ENCODE measurements around the gene RANGRF.

RANGRF gene

DNA sequence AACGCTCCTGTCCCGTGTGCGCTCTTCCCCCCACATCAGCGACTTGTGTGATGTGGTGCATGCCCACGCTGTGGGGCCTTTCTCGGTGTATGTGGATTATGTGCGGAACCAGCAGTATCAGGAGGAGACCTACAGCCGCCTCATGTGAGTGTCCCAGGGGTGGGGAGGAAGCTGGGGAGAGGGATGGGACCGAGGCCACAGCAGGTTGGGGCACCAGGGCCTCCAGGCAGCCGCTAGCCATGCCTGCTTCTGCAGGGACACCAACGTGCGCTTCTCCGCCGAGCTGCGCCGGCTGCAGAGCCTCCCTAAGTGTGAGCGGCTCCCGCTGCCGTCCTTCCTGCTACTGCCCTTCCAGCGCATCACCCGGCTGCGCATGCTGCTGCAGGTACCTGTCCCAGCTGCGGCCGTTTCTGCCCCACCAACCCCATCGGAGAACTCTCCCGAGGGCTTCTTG, 27.3 kb downstream of the RANGRF start:
- TF ChIP-seq, protein P1, sequence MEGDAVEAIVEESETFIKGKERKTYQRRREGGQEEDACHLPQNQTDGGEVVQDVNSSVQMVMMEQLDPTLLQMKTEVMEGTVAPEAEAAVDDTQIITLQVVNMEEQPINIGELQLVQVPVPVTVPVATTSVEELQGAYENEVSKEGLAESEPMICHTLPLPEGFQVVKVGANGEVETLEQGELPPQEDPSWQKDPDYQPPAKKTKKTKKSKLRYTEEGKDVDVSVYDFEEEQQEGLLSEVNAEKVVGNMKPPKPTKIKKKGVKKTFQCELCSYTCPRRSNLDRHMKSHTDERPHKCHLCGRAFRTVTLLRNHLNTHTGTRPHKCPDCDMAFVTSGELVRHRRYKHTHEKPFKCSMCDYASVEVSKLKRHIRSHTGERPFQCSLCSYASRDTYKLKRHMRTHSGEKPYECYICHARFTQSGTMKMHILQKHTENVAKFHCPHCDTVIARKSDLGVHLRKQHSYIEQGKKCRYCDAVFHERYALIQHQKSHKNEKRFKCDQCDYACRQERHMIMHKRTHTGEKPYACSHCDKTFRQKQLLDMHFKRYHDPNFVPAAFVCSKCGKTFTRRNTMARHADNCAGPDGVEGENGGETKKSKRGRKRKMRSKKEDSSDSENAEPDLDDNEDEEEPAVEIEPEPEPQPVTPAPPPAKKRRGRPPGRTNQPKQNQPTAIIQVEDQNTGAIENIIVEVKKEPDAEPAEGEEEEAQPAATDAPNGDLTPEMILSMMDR (IDR thresholded peaks at IDR 0.05; ENCODE audit: insufficient read depth, missing control alignments), result no peak
- DNase-seq (ENCODE audit: insufficient read length, low spot score), result no peak
- no peak for FAIRE-seq

DNA sequence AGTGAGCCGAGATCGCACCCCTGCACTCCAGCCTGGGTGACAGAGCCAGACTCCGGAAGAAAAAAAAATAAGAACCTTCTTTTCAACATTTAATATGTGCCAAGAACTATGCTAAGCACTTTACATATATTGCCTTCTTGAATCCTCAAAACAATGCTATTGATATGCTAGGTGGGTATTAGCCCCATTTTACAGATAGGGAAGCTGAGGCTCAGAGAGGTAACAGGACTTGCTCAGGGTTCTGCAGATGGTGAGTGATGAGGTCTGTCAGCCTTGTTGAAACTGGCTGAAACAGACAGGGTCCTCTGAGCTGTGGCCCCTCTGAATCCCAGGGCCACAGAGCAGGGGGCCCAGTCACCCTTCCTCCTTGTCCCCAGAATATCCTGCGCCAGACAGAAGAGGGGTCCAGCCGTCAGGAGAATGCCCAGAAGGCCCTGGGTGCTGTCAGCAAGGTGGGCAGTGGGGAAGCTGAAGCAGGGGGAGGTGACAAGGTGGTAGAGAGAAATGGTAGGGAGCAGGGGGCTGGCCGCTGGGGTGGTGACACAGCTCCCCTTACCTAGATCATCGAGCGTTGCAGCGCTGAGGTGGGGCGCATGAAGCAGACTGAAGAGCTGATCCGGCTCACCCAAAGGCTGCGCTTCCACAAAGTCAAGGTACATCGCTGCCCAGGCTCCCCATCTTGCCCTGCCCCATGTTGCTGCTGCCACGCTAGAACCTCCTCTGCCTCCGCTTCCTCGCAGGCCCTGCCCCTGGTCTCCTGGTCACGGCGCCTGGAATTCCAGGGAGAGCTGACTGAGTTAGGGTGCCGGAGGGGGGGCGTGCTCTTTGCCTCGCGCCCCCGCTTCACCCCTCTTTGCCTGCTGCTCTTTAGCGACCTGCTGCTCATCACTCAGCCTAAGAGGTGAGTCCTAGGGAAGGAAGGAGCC, 29.8 kb downstream of the RANGRF start:
- FAIRE-seq, result no peak
- no peak for DNase-seq (ENCODE audit: insufficient read length, low spot score)
- TF ChIP-seq, protein P1 (IDR thresholded peaks at IDR 0.05; ENCODE audit: insufficient read depth, missing control alignments), result no peak

DNA sequence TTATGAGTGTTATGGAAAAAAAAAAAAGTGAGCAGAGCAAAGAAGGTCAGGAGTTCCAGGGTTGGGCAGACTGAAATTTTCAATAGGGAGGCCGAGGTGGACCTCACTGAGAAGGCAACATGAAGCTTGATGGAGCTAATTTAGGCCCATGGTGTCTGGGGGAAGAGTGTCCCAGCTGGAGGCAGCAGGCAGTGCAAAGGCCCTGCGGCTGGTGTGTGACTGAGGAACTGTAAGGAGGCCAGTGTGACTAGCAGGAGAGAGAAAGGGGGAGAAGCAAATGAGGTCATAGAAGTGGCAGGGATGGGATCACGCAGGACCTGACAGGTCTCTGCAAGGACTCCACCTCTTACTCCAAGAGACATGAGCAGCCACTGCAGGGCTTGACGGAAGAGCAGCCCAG, 31.8 kb downstream of the RANGRF start:
- DNase-seq (ENCODE audit: insufficient read length, low spot score), result no peak
- TF ChIP-seq, protein P1 (IDR thresholded peaks at IDR 0.05; ENCODE audit: insufficient read depth, missing control alignments), result no peak
- no peak for FAIRE-seq

DNA sequence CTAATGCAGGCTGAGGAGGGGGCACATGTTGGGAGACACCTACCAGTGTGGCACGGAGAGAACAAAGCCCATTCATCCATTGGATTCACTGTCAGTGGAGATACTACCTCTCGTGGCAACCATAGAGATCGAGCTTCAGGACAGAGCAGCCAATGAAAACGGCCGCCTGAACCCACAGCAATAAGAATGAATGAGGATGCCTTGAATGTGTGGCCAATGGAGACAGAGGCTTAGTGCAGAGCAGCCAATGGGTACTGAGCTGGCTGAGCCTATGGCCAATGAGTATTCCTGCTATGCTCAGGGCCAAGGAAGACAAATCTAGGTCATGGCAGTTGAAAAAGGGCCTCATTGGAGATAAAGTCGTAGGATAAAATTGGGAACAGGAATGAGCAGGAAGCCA, 32.5 kb downstream of the RANGRF start:
- FAIRE-seq, result no peak
- TF ChIP-seq, protein P1 (IDR thresholded peaks at IDR 0.05; ENCODE audit: insufficient read depth, missing control alignments), result no peak
- no peak for DNase-seq (ENCODE audit: insufficient read length, low spot score)

DNA sequence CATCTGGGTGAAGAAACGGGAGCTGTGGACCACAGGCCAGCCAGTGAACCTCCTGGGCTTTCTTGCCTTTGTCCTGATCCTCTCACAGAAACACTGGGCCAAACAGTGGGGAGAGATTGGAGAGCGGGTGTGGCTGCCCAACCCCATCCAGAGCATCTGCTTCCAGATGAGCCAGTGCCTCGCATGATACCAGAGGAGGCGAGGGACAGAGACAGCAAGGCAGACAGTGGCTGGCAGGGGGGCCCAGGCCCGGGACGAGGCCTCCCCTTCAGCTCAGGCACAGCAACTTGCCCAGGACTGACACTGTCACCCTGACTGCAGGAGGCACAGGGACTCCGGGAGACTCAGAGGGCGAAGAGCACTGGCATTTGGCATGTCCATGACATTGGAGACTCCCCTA, 33.6 kb downstream of the RANGRF start:
- DNase-seq (ENCODE audit: insufficient read length, low spot score) (no peak), FAIRE-seq (no peak)
- TF ChIP-seq, protein P1 (IDR thresholded peaks at IDR 0.05; ENCODE audit: insufficient read depth, missing control alignments), result no peak

DNA sequence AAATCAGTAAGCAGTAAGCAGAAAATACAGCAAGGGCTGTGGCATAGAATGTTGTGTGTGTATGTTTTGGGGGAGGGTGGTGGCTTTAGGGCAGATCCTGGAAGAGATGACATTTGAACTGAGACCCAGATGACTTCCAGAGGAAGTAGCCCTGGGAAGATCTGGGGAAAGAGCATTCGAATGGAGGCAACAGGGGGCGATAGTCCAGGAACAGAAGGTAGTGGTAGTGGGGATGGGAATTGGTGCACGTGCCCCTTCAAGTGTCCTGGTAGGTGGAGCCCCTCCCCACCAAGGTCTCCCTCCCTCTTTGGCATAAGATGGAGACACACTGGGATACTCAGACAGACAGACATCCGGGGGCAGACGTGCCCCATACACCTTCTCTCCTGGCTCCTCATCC, 35.7 kb downstream of the RANGRF start:
- FAIRE-seq (no peak), DNase-seq (ENCODE audit: insufficient read length, low spot score) (no peak)
- TF ChIP-seq, protein P1 (IDR thresholded peaks at IDR 0.05; ENCODE audit: insufficient read depth, missing control alignments), result no peak

DNA sequence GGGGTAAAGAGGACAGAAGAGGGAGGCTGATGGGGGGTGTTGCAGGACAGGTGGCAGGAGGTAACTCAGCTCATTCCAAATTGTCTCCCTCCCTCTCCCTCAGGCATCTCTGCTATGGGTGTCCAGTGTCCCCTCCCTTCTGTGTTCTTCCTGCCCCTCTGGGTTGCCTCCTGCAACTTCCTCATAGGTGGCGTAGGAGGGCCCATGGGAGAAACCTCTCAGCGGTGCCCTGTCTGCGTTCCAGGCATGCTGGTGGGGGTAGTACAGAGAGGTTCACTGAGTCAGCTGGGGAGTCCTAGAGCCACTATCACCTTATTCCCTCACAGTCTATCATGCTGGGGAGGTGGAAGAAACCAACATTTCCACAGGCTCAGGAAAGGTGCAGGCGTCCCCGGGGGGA, 36.5 kb downstream of the RANGRF start:
- FAIRE-seq, result no peak
- TF ChIP-seq, protein P1 (IDR thresholded peaks at IDR 0.05; ENCODE audit: insufficient read depth, missing control alignments), result no peak
- no peak for DNase-seq (ENCODE audit: insufficient read length, low spot score)

Data from D721Med (cell line).